Endothelial cell of umbilical vein (primary cell): ENCODE data around the gene TBK1. TPM values are rescaled to one million over a fixed set of nuclear protein-coding genes. Genes with fewer than 3 reads are reported as not detected.

Experiments
- BruUV-seq: library from RNA; stranded (reverse); fragments of 400-500 nt; replicated peaks from 2 replicates; lab custom pipeline; 2021; lab: Mats Ljungman, UMichigan
- CTCF ChIA-PET: fragments of 300-600, 350-600 bp; sonication (Branson Sonifier 250); formaldehyde crosslinking; loops from one replicate; lab custom pipeline; 2021; ENCODE audit warnings: antibody characterized with exemption, inconsistent platforms; lab: Charles Lee
- POLR2A ChIA-PET: fragments of 300-600, 350-600 bp; sonication (Branson Sonifier 250); formaldehyde crosslinking; loops from one replicate; lab custom pipeline; 2021; ENCODE audit warnings: antibody characterized with exemption, inconsistent platforms; lab: Charles Lee
- DNase-seq: peaks from one replicate; pipeline ENCODE4 v3.0.0-alpha.2; 2011; ENCODE audit warnings: low read depth, low spot score
- FAIRE-seq: peaks from 2 replicates; lab custom pipeline; 2011; peaks lifted over from hg19 to GRCh38; lab: Jason Lieb, UNC
- H2AFZ ChIP-seq: 2 replicates; pipeline ENCODE4 v1.6.0; 2012; ENCODE audit warnings: low read depth, low read length, control low read depth, inconsistent platforms
- H3K27ac ChIP-seq: 2 replicates; pipeline ENCODE4 v1.5.1; 2011; ENCODE audit warnings: low read depth, mild to moderate bottlenecking, control low read depth, low read length, moderate library complexity; ENCODE audit not compliant: insufficient read depth
- H3K27me3 ChIP-seq, 2 experiments: 2 replicates each; pipeline versions ENCODE4 v1.6.0 to v1.6.1; 2011; ENCODE audit warnings: low read length in 2 of 2, mixed read lengths in 1 of 2; ENCODE audit not compliant: control insufficient read depth in 2 of 2, insufficient read depth in 2 of 2
- H3K36me3 ChIP-seq, 2 experiments: 2 replicates in 1 of 2; 3 replicates in 1 of 2; pipeline ENCODE4 v1.5.1; 2011; ENCODE audit warnings: low read length in 2 of 2, mild to moderate bottlenecking in 1 of 2, moderate library complexity in 1 of 2; ENCODE audit not compliant: control insufficient read depth in 2 of 2, insufficient read depth in 2 of 2; ENCODE audit errors: extremely low read depth in 1 of 2
- H3K4me1 ChIP-seq: 3 replicates; pipeline ENCODE4 v1.5.1; 2011; ENCODE audit warnings: mild to moderate bottlenecking, low read length; ENCODE audit not compliant: control insufficient read depth, insufficient read depth; ENCODE audit errors: extremely low read depth
- H3K4me2 ChIP-seq: 2 replicates; pipeline ENCODE4 v1.6.1; 2011; ENCODE audit warnings: low read length, control low read depth, mixed read lengths; ENCODE audit not compliant: insufficient read depth
- H3K4me3 ChIP-seq, 3 experiments: fragments of 200-600 bp in 1 of 3; sonication (generic), shearing (Covaris generic) in 1 of 3; replicated peaks in 1 of 3; 2 replicates each; pipeline ENCODE4 v1.5.1; 2011 to 2016; ENCODE audit warnings: control low read depth in 3 of 3, low read length in 3 of 3, mild to moderate bottlenecking in 2 of 3, inconsistent platforms in 1 of 3, low read depth in 1 of 3, moderate library complexity in 1 of 3; ENCODE audit not compliant: insufficient read depth in 1 of 3
- H3K79me2 ChIP-seq: 2 replicates; pipeline ENCODE4 v1.6.0; 2012; ENCODE audit warnings: low read length, inconsistent platforms; ENCODE audit not compliant: control insufficient read depth, insufficient read depth
- H3K9ac ChIP-seq: replicated peaks from 2 replicates; pipeline ENCODE3; 2011; ENCODE audit warnings: low read length, control low read depth; ENCODE audit not compliant: insufficient read depth; ENCODE audit errors: extremely low read depth
- H3K9me1 ChIP-seq: replicated peaks from 3 replicates; pipeline ENCODE4 v1.6.0; 2011; ENCODE audit warnings: mild to moderate bottlenecking, low read length; ENCODE audit not compliant: control insufficient read depth, insufficient read depth; ENCODE audit errors: extremely low read depth
- H3K9me3 ChIP-seq: replicated peaks from 2 replicates; pipeline ENCODE4 v1.5.1; 2012; ENCODE audit warnings: low read length, inconsistent platforms; ENCODE audit not compliant: control insufficient read depth, insufficient read depth
- H4K20me1 ChIP-seq: replicated peaks from 2 replicates; pipeline ENCODE3; 2011; ENCODE audit warnings: mild to moderate bottlenecking, low read length; ENCODE audit not compliant: control insufficient read depth, insufficient read depth; ENCODE audit errors: extremely low read depth
- EZH2 ChIP-seq: IDR thresholded peaks from 2 replicates; pipeline ENCODE4 v1.6.1; 2012; ENCODE audit warnings: borderline replicate concordance, low read depth, mild to moderate bottlenecking, moderate library complexity, low read length, inconsistent platforms; ENCODE audit not compliant: severe bottlenecking
- FOS ChIP-seq: IDR thresholded peaks from 2 replicates; pipeline ENCODE4 v1.6.1; 2011; ENCODE audit warnings: mild to moderate bottlenecking, low read length, moderate library complexity, borderline replicate concordance; ENCODE audit not compliant: insufficient read depth
- GATA2 ChIP-seq: IDR thresholded peaks from 2 replicates; pipeline ENCODE4 v1.7.0; 2011; ENCODE audit warnings: low read depth, mild to moderate bottlenecking, moderate library complexity, mixed read lengths, low read length; ENCODE audit not compliant: insufficient read length, insufficient read depth
- MYC ChIP-seq: IDR thresholded peaks from one replicate; pipeline ENCODE4 v1.6.1; 2011; ENCODE audit warnings: mild to moderate bottlenecking, low read depth, low read length
- POLR2A ChIP-seq: IDR thresholded peaks from 2 replicates; pipeline ENCODE4 v1.6.1; 2012; ENCODE audit warnings: low read depth, mild to moderate bottlenecking, control low read depth, low read length
- POLR2AphosphoS5 ChIP-seq: IDR thresholded peaks from 2 replicates; pipeline ENCODE4 v1.6.1; 2012; ENCODE audit warnings: low read depth, mild to moderate bottlenecking, control low read depth, low read length, moderate library complexity; ENCODE audit not compliant: insufficient read depth
- dilution Hi-C: fragments of 300-500 bp; cut with MboI; formaldehyde crosslinking; loops from one replicate; pipeline ENCODE4 v1.15.0; 2019; ENCODE audit warnings: low sequenced_read_pairs; ENCODE audit not compliant: extremely low pct_ligation_motif_present
- intact Hi-C: fragments of 100-400 bp; cut with micrococcal nuclease; formaldehyde crosslinking; loops from one replicate; pipeline ENCODE4 v1.10.0; 2022
- polyA plus RNA-seq, 4 experiments: library from polyadenylated mRNA; depleted of rRNA in 3 of 4; stranded (reverse) in 3 of 4; unstranded in 1 of 4; fragments of >200 nt; gene quantifications; 2 replicates each; pipeline versions ENCODE4 v1.2.1 to v1.2.3, GENCODE V29; 2011 to 2012; ENCODE audit warnings: missing spikeins in 1 of 4
- total RNA-seq: library from RNA; stranded (reverse); gene quantifications from 2 replicates; pipeline ENCODE4 v1.2.3, GENCODE V29; 2021
- TF ChIP-seq, protein P1 (sequence below): IDR thresholded peaks from 2 replicates; pipeline ENCODE4 v1.6.1; 2011; ENCODE audit not compliant: insufficient read depth, insufficient read length
- TF ChIP-seq, protein P2 (sequence below), 2 donors: IDR thresholded peaks; 1 replicate in 1 of 2; 2 replicates in 1 of 2; pipeline ENCODE4 v1.5.1; 2011; ENCODE audit warnings: low read length in 2 of 2, mild to moderate bottlenecking in 2 of 2, moderate library complexity in 2 of 2, control low read depth in 1 of 2, inconsistent platforms in 1 of 2, low read depth in 1 of 2; ENCODE audit not compliant: insufficient read depth in 1 of 2; ENCODE audit errors: extremely low read depth in 1 of 2

The TBK1 gene
- total and polyA plus RNA-seq, 2 donors (not counting 3 experiments of a cell fraction or from before 2014, with no cell fraction given), result 8.0 to 28.9 TPM

DNA sequence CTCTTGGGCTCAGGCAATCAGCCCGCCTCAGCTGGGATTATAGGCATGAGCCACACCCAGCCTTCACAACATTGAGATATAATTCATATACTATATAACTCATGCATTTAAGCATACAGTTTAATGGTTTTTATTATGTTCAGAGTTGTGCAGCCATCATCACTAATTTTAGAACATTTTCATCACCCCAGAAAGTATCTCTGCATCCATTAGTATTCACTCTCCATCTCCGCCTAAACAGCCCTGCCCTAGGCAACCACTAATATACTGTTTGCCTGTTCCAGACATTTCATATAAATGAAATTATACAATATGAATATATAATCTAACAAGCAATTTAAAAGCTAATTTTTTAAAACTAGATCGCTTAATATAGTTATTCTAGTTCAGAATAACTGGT lies 34.7 kb downstream of the TBK1 start:
- dilution Hi-C loops, result no loop called here
- no TSS peak for BruUV-seq
- TF ChIP-seq GATA2 (no peak), FOS (no peak), EZH2 (no peak), POLR2A (no peak), POLR2AphosphoS5 (no peak), MYC (no peak)
- TF ChIP-seq, protein P1, sequence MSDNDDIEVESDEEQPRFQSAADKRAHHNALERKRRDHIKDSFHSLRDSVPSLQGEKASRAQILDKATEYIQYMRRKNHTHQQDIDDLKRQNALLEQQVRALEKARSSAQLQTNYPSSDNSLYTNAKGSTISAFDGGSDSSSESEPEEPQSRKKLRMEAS, result no peak
- TF ChIP-seq, protein P2, sequence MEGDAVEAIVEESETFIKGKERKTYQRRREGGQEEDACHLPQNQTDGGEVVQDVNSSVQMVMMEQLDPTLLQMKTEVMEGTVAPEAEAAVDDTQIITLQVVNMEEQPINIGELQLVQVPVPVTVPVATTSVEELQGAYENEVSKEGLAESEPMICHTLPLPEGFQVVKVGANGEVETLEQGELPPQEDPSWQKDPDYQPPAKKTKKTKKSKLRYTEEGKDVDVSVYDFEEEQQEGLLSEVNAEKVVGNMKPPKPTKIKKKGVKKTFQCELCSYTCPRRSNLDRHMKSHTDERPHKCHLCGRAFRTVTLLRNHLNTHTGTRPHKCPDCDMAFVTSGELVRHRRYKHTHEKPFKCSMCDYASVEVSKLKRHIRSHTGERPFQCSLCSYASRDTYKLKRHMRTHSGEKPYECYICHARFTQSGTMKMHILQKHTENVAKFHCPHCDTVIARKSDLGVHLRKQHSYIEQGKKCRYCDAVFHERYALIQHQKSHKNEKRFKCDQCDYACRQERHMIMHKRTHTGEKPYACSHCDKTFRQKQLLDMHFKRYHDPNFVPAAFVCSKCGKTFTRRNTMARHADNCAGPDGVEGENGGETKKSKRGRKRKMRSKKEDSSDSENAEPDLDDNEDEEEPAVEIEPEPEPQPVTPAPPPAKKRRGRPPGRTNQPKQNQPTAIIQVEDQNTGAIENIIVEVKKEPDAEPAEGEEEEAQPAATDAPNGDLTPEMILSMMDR (IDR thresholded peaks at IDR 0.05; ENCODE audit: extremely low read depth in 1 of 2, insufficient read depth in 1 of 2, low read depth in 1 of 2, low read length in 2 of 2), result no peak

More for the DNA sequence above, 34.7 kb downstream of the TBK1 start:
- Histone ChIP-seq H3K9ac (no peak overlapping the region), H3K9me3 (no peaks in the 10 kb centered on the region), H3K79me2 (no peaks in the 10 kb centered on the region), H3K27ac (no peak overlapping the region), H3K36me3 (peaks cover 2 to 19% of the 10 kb centered on the region in 2 experiments), H3K4me2 (no peak overlapping the region), H3K9me1 (no peaks in the 10 kb centered on the region), H2AFZ (no peak overlapping the region), H3K4me3 (no peak overlapping the region), H3K4me1 (no peaks in the 10 kb centered on the region), H4K20me1 (no peaks in the 10 kb centered on the region), H3K27me3 (no peaks in the 10 kb centered on the region)
- ChIA-PET CTCF (interaction anchor here (1.1 to 1.4 kb wide), 2 partner anchors 18 to 212 kb away, joined by 3 read pairs; no protein-coding TSS in a partner anchor), POLR2A (no interaction called here)
- DNase-seq, result no peak
- intact Hi-C loops, result no loop called here
- FAIRE-seq, result no peak
